Left renal pelvis (tissue), 4 donors: ENCODE measurements around the gene TMEM218. TPM values are rescaled to one million over a fixed set of nuclear protein-coding genes. Genes with fewer than 3 reads are reported as not detected.

ENCODE experiments used
- DNase-seq, 4 donors: peaks; one replicate each; pipeline ENCODE4 v3.0.0-alpha.2; 2013; ENCODE audit warnings: low read depth in 4 of 4, low spot score in 3 of 4
- polyA plus RNA-seq, 4 donors: library from polyadenylated mRNA; unstranded; fragments of 120-200 nt; gene quantifications; one replicate each; pipeline ENCODE4 v1.2.1, GENCODE V29; 2013; ENCODE audit not compliant: insufficient read length in 4 of 4

Gene TMEM218
- polyA plus RNA-seq, 4 donors, result 41.6 to 54.8 (median 49.9) TPM

DNA sequence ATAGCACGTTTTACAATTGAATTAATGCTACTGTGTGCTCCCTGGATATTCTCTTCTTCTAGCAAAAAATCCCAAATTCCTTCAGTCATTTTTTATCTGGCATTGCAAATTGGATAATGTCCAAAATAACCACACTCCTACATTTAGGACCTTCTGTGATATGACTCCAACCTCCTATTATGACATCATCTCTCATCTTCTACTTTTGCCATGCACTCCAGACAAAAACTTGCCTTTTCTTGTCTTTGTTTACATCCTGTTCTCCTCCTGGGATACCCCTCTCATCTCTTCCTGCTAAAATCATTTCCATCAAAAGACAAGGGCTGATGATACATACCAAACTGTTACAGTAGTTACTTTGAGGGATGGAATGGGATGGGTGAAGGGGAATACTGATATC is 20.6 kb upstream of the TMEM218 start:
- no peak for DNase-seq

DNA sequence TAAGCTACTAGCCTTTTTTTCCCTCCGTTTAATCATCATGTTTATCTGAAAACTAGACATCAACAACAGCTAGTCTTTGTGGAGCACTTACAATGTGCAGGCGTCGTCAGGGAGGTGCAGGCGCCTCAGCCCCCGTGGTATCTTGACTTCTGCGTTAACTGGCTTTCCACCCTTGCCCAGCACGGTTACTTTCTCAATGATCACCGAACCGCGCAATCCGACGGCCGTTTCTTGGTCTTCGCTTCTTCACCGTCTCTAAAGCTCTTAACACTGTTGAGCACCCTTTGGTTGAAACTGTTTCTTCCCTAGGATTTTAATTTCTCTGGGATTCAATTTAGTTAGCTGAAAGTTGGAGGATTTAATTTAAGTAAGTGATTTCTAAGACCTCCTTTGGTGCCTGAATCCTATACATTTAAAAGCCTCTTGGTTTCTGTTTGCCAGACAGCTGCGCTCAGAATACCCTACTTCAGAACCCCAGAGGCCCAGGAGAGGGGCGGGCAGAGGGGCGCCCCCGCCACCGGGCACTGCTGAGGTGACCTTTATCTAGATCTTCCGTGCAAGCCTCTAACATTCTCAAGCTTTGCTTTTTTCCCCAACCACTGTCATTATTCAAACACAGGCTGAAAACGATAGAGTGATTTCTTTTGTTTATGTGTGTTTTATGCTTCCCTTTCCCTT is 18.0 kb upstream of the TMEM218 start:
- DNase-seq, result no peak

DNA sequence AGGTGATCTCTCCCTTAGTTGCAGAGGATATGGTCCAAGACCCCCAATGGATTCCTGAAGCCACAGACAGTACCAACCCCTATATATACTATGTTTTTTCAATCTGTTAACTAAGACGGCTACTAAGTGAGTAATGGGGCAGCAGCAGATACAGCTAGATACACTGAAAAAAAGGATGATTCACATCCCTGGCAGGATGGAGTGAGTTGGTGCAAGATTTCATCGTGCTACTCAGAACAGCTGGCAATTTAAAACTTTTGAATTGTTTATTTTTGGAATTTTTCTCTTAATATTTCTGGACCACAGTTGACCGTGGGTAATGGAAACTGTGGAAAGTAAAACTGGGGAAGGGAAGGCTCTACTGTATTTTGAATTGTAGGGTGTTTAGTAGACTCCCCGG is 17.0 kb upstream of the TMEM218 start:
- DNase-seq, result no peak

DNA sequence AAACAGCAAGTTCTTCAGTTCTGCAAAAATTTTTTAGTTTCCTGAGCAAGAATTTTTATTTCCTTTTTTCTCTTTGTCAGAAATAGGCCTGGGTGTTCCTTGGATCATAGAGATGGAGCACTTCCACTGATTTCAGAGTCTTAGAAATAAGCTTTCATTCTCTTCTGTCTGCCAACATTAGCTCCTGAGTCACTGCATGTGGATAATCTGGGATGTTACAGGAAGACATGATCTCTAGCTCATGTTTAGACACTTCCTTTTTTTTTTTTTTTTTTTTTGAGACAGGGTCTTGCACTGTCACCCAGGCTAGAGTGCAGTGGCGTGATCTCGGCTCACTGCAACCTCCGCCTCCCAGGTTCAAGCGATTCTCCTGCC is 13.2 kb upstream of the TMEM218 start:
- DNase-seq, result no peak

DNA sequence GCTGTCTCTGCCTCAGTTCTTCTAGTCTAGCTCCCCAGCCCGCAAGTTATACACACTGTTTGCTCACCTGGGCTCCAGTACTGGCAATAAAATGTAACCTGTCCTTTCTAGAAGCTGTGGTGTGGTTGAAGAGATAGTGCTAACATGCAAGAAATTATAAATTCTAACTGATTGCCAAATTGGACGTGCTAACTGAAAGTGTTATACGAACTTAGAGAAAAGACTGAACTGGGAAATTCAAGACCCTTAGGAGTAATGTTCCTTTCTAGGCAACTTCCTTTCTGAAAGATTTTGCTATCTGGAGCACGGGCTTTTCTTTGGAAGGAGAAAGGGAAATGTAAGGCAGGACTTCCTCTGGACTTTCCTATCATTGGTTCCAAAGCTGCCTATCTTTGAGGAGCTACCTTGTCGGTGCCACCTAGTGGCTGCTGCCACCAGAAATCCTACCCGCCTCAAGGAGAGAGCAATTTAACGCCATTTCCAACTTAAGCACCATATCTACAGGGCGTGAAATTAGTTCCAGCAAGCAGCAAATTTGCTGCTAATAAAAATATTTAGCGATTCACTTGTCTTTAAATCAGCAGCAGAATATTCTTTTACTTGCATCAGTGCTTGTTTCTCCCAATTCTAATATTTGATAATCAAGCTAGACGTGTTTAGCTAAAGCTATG is 12.7 kb upstream of the TMEM218 start:
- DNase-seq, result no peak

DNA sequence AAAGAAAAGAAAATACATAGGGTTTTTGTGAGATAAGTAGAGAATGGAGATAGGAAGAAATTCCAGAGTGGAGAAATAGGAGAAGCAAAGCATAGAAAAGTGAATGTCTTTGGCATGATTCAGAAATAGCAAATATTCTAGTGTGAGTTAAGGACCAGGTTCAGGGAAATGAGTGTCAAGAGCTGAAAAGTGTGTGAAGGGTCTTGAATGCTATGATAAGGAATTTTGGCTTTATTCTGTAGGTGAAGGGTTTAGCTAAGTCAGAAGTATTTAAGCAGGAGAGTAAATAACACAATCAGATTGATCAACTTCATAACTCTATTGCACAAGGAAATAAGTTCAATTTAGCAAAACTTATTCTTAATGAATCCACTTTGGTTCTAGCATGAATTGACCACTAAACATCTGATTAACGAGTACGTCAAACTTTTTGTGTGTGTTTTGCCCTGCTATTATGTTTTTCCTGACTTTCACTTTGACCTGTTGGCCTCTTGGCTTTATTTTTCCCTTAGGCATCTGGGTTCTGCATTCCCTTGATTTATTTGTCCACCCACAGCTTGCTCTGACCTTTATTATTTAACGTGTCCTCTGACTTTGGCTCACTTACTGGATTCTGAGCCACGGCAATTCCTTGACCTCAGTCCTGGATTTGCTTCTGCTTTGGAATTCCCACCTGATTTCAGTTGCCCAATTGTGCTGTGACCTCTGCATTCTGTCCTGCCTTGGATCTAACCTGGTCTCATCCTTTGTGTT is 11.9 kb upstream of the TMEM218 start:
- DNase-seq, result no peak

DNA sequence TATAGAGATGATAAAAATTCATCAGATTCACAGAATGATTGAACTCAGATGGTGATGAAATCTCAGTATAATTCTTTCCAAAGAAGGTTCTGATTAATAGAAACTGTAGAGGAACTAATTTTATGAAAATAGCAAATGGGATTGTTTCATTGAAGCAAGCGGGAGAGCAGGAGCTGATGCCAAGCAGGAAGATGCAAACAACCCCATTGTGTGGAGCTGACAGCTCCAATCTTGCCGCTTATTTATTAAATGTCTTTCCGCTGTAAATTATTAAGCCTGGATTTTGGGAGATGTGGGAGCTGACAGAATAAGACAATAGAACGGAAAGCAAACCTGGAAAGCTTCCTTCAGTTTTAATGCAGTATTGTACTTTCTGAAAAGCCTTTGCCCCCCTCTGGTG is 6.0 kb upstream of the TMEM218 start:
- DNase-seq, result no peak

DNA sequence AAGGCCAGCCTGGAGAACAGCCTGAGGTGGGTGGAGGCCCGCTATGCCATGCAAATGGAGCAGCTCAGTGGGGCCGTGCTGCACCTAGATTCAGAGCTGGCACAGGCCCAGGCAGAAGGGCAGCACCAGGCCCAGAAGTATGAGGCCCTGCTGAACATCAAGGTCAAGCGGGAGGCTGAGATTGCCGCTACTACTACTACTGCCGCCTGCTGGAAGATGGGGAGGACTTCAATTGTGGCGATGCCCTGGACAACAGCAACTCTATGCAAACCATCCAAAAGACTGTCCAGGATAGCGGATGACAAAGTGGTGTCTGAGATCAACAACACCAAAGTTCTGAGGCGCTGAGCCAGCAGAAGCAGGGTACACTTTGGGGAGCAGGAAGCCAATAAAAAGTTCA is 3.1 kb upstream of the TMEM218 start:
- no peak for DNase-seq

DNA sequence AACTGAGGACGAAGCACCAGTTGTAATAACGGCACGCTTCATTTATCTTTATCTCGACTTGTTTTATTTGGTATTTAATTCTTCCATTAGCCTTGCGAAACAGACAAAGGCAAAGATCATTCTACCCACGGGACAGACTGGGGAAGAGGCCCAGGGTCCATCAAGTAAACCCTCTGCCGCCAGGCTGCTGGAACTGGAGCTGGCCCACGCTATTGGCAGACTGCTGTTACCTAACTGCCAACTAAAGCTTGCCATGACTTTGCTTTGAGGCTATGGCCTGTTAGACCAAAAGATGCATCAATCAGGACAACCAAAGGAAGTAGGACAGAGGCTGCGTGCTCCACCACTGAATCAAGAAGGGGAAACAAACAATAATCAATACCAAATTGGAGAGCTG is 780 bp upstream of the TMEM218 start:
- no peak for DNase-seq

DNA sequence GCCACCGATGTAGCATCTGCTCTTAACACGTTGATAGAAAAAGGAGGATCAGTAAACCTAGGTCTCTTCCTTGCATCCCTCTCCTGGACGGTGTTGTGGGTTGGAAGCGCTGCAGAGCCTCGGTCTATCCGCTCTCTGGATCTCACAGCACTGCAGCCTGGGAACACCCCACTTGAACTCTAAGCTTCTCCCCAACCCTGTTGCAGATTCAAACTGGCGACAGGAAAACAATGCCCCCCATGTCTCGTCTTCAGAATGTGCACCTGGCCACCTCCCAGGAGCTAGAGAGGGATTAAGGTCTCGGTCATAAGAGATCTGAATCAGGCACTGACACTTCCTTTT is 454 bp downstream of the TMEM218 start:
- DNase-seq, result no peak

DNA sequence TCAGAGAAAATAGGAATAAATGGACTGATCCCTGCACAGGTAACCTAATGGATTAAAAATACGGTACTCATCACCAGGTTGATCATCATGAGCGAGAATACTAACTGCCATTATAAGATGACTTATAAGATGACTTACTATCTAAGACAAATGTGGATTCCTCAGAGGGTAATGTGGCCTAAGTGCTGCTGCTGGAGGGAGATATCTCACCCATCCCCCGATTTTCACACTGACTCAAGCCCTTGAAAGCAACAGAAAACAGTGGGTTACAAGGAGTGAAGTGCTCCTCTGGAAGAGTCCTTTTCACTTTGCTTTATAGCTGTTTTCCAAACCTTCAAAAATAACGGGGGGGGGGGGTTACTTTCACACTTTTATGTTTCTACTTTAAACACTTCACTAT is 920 bp downstream of the TMEM218 start:
- no peak for DNase-seq

DNA sequence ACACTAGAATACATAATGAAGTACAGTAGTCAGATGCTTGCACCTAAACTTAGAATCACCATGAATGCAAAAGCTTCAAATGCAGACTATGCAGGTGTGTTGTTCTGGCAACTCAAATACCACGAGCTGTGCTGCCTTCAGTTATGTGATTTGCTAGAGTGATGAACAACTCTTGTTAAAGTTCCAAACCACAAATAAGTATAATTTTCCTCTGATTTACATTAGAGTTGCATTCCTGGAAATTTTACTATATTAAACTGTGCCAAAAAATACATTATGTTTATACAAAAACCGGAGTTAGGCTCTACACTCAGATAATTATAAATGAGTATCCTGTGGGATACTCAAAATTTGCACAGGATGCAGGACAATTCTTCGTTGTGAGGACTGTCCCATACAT is 3.0 kb downstream of the TMEM218 start:
- no peak for DNase-seq

DNA sequence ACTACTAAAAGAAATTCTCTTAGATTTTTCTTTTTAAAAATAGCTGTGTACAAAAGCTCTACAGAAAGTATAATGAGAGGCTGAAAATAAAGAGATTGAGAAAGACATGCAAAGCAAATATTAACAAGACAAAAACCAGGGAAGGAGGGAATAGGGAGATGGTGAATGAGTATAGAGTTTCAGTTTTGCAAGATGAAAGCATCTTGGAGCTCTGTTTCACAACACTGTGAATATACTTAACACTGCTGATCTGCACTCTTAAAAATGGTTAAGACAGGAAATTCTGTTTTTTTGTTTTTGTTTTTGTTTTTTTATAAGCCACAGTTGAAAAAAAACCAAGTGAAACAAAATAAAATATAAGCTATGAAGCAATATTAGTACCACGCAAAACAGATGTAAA is 5.5 kb downstream of the TMEM218 start:
- no peak for DNase-seq

DNA sequence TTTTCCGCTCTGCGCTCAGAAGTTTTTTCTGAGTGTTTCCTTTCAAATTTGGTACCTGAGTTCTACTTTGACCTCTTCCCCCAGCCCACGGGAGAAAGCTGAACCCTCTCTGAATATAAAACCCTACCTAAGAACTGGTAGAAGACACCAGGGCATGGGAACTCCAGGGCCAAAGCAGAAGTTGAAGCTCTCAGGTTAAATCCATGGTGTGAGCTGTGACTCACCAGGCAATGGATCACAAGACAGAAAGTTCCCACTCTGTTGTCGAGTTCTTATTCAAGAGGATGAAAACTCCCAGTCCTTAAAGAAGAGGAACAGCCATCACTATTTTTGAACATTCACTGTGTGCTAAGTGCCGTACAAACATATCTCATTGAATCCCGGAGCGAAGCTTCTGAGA is 8.9 kb downstream of the TMEM218 start:
- no peak for DNase-seq

DNA sequence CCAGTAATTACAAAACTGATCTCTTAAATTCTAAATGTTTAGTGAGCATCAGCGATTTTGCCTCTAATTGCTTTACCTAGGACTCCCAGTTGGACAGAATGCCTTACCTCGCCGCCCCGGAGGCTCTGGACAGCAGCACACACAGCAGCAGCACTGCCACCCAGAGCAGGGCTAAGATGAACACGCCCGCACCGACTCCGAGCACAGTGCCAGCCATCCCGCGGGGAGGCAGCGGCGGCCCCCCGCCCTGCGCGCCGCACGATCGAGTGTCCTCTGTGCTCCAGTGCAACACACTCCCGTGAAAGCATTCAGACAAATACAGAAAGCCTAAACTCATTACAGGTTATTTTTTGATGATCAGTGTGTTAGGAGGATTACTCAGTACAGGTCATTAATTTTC is 9.4 kb downstream of the TMEM218 start:
- no peak for DNase-seq

DNA sequence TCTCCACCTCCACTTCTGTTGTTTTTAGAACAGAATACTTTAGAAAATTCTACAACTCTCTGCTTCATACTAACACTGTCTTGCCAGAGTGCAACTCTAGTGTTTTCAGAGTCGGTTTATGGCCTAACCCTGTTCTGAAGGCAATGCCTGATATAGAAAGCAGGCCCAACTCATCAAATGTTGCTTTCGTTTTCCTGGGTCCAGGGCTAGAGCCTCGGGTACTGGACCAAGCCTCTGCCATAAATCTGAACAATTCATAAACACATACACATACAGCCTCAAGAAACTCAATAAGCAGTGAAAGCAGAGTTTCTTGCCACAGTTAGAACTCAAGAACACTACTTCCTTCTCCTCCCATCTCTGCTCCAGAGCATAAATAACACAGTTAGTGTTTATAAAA is 9.8 kb downstream of the TMEM218 start:
- no peak for DNase-seq

DNA sequence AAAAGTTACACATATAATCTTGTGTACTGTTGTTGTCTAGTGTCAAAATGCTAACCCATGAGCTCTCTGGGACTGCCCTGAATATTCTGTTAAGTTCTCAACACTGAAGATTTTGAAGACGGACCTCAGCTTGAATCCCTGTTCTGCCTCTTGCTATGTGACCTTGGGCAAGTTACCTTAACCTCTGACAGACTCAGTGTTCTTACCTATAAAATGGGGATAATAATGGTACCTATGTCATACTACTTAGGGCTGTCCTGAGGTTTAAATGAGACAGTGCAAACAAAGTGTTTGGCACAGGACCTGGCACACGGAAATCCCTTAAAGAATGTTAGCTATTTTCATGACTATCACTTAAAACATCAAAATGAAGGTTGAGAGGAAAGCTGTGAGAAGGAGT is 11.3 kb downstream of the TMEM218 start:
- DNase-seq, result no peak

DNA sequence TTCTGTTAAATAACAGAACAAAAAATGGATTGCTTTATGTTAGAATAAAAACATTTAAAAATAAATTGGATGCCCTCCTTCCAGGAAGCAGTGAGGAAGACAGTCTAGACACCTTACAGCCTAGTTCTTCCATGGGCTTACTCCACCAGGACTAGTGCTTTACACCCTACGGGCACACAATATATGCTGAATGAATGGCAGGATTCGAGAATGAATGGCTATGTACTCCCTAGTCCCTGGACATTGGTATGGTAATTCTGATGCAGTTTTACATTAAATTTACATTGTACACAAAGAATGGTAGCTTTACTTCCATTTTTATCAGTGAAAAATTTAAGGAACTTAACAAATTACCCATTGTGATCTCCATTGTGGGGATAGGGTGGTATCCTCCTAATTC is 16.7 kb downstream of the TMEM218 start:
- DNase-seq, result no peak

DNA sequence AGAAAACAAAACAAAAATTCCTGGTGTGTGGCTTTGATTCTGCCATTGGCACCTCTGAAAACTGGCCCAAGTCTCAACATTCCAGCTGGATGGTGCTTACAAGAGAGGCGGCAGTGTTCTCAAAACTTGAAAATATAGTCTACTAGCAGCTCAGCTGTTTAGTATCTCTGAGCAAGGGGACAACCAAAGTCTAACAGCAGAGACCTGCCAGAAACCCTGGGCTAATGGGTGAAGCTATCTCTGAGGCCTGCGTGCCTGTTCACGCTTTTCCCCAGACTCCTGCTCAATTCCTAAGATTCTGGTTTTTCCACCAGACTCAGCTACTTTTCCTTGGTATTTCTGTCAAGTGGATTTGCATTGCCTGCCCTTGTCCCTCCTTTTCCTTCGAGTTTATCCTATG is 17.9 kb downstream of the TMEM218 start:
- DNase-seq, result no peak

DNA sequence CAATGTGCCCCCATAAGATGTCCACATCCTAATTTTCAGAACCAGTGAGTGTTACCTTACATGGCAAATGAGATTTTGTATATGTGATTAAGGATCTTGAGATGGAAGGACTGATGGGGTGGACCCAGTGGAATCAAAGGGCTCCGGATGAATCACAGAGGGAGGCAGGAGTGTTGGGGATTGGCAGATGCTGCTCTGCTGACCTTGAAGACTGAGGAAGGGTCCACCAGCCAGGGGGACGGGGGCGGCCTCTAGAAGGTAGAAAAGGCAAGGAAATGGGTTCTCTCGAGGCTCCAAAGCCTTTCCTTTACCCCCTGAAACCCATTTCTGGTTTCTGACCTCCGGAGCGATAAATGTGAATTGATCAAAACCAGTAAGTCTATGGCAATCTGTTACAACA is 18.8 kb downstream of the TMEM218 start:
- DNase-seq, result no peak

DNA sequence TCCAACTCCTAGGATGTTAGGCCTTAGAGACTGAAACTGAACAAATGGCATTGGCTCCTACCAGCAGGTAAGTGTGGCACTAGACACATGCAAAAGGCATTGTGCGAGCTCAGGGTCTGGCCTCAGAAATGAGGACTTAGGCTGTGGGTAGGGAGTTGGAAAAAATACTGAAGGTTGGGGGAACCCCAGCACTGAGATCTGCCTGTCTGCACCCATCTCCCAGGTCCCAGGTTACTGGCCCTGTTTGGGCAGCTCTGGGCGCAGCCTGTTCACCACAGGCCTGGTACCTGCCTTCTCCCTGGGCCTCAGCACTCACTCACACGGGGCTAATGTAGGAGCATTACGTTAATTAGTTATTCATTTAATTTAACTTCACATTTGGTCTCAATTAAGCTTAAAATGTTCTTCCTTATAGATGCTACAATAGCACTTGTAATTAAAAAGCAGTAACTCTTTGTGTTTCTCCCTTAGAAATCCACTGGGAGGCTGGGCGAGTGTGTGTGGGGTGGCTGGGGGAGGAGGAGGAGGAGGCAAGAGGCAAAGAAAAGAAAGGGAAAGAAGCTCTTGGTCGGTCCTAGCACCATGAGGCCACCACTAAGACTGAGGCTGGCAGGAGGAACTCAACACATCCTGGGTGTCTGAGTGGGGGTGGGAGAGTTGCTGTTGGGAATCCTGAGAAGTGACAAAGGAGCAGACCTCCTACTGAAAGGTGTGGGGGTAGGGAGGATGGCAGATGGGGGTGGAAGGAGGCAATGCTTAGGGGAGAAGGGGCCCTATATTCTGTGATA is 19.4 kb downstream of the TMEM218 start:
- DNase-seq, result no peak
